Measurements from ENCODE around the gene CDC42EP1.

DNA sequence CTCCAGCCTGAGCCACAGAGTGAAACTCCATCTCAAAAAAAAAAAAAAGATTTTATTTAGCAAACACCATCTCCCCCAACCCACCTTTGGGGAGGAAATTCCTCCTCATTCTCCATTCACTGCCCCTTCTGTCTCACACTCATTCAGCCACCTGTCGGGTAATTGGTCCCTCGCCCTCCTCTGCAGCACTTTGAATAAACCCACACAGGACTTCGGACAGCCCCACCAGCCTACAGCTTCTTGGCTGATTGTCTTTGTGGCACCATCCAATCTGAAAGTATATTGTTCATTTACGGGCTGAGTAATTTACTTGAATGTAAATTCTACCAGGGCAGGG is 40.9 kb downstream of the CDC42EP1 start:
- TF ChIP-seq, protein P1, sequence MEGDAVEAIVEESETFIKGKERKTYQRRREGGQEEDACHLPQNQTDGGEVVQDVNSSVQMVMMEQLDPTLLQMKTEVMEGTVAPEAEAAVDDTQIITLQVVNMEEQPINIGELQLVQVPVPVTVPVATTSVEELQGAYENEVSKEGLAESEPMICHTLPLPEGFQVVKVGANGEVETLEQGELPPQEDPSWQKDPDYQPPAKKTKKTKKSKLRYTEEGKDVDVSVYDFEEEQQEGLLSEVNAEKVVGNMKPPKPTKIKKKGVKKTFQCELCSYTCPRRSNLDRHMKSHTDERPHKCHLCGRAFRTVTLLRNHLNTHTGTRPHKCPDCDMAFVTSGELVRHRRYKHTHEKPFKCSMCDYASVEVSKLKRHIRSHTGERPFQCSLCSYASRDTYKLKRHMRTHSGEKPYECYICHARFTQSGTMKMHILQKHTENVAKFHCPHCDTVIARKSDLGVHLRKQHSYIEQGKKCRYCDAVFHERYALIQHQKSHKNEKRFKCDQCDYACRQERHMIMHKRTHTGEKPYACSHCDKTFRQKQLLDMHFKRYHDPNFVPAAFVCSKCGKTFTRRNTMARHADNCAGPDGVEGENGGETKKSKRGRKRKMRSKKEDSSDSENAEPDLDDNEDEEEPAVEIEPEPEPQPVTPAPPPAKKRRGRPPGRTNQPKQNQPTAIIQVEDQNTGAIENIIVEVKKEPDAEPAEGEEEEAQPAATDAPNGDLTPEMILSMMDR (IDR thresholded peaks at IDR 0.05) = no peak
- no peak for TF ChIP-seq EP300 (IDR thresholded peaks at IDR 0.05)
- TF ChIP-seq POLR2AphosphoS5 (IDR thresholded peaks at IDR 0.05) = no peak
